ENCODE results near the gene ST6GALNAC2.
"Not testable (repeated sequence)": the region's sequence is repeated elsewhere in the genome, so short reads cannot be mapped to it uniquely, and the experiment has no call there.

The ST6GALNAC2 gene

GRCh38 chr17:76525513-76525833 is 60.2 kb downstream of the ST6GALNAC2 start:
- FAIRE-seq = not testable (repeated sequence)

GRCh38 chr17:76524598-76525512 is 60.8 kb downstream of the ST6GALNAC2 start:
- no peak for FAIRE-seq

GRCh38 chr17:76523084-76524037 is 62.3 kb downstream of the ST6GALNAC2 start:
- no peak for FAIRE-seq

- not testable (repeated sequence) for FAIRE-seq
These were observed 64.0 kb downstream of the ST6GALNAC2 start for GRCh38 chr17:76521683-76522082.

- no peak for FAIRE-seq
These were observed 64.4 kb downstream of the ST6GALNAC2 start for GRCh38 chr17:76521262-76521661.

- no peak for FAIRE-seq
These were observed 66.4 kb downstream of the ST6GALNAC2 start for GRCh38 chr17:76519048-76519966.

- no peak for FAIRE-seq
These were observed 68.0 kb downstream of the ST6GALNAC2 start for GRCh38 chr17:76517638-76518038.
